IPS-18c (cell line): ENCODE measurements around the gene ELF2.
A peak's percentile ranks its signal among the peaks of the same experiment; 100 is the strongest.
"Not testable (repeated sequence)": the region's sequence is repeated elsewhere in the genome, so short reads cannot be mapped to it uniquely, and the experiment has no call there.

ENCODE experiments used
- H3K4me3 ChIP-seq: 2 replicates; pipeline ENCODE4 v1.7.0; 2013; ENCODE audit warnings: low read depth, mild to moderate bottlenecking, low read length, moderate library complexity; ENCODE audit not compliant: insufficient read depth
- H3K9me3 ChIP-seq: one replicate; pipeline ENCODE4 v1.6.1; 2013; ENCODE audit warnings: mild to moderate bottlenecking, low read length, moderate library complexity; ENCODE audit not compliant: control insufficient read depth, insufficient read depth

Gene ELF2

GRCh38 chr4:139177049-139177868 lies at the start of gene ELF2:
TSS of gene ELF2 (minus strand) at chr4:139177218. CDS start at chr4:139137701, 39,517 bp downstream.
- Histone ChIP-seq H3K4me3 (peak within 1 kb of the TSS; percentile 92), H3K9me3 (no peaks in the 10 kb centered on the region)

DNA sequence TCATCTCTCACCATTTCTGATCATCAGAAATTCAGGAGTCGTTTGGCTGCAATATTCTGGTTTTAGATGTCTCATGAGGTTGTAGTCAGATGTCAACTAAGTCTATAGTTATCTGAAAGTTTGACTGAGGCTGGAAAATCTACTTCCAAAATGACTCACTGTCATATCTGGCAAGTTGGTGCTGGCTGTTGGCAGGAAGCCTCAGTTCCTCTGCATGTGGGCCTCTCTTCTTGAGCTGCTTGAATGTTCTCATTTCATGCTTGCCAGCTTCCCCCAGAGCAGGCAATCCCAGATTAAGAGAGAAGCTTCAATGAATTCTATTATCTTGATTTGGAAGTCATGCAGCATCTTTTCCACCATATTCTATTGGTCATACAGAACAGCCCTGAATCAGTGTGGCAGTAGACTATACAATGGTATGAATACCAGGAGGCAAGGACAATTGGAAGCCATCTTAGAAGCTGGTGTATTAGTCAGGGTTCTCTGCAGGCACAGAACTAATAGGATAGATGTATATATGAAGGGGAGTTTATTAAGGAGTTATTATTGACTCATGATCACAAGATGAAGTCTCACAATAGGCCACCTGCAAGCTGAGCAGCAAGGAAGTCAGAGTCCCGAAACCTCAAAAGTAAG lies 46.8 kb upstream of the ELF2 start:
- Histone ChIP-seq H3K4me3 (no peak overlapping the region), H3K9me3 (no peaks in the 10 kb centered on the region)

- Histone ChIP-seq H3K9me3 (no peaks in the 10 kb centered on the region), H3K4me3 (no peak overlapping the region)
Observed at GRCh38 chr4:139222215-139222614, 45.2 kb upstream of the ELF2 start.

DNA sequence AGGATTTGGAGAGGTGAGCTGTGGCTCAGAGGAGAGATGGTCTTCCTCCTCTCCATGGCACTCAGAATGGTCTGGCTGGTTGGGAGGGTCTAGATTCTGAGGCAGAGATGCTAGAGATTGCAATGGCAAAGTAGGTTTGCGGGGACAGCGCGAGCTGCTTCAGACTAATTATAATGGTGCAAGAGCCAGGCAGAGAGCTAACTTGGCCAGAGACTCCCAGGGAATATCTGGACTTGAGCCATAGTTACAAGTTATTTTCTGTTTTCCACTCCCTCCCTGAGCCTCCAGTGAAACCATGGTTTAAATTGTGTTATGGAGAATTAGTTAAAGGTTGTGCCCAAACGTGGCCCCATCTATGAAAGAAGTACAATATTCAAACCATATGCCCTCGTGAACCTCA lies 44.7 kb upstream of the ELF2 start:
- H3K4me3 ChIP-seq: no peak overlapping the region
- H3K9me3 ChIP-seq: no peaks in the 10 kb centered on the region

DNA sequence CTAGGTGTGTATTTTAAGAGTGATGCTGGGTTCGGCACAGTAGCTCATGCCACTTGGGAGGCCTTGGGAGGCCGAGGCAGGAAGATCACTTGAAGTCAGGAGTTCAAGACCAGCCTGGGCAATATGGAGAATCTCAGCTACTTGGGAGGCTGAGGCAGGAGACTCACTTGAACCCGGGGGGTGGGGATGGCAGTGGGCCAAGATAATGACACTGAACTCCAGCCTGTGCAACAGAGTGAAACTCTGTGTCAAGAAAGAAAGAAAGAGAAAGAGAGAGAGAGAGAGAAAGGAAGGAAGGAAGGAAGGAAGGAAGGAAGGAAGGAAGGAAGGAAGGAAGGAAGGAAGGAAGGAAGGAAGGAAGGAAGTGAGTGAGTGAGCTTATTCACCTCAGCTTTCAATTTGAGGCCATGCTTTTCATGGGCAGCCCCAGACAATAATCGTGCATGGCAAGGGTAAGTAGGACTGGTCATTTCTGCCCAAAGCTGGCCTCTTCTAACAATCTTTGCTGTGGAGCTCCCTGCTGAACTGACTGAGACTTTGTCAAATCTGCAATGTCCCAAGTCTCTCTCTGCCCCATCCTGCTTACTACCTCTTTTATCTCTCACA lies 42.5 kb upstream of the ELF2 start:
- H3K9me3 ChIP-seq: no peaks in the 10 kb centered on the region
- H3K4me3 ChIP-seq: no peak overlapping the region

DNA sequence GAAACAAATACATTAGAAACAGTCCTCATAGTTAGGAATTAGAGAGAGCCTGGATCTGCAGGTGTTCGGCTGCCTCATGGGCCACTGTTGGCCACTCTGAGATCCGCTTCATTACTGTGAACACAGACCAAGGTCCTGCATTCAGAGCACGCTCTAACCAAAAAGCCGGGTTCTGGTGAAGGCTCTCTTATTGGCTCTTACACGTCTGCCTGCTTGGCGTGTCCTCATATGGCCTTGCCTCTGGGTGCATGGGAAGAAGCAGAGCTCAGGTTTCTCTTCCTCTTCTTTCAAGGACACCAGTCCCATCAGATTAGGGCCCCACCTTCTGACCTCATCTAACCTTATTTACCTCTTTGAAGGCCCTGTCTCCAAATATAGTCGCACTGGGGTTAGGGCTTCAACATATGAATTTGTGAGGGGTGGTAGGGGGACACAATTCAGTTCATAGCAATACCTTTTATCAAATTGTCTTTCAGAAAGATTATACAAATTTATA lies 37.1 kb upstream of the ELF2 start:
- H3K4me3 ChIP-seq: no peak overlapping the region
- H3K9me3 ChIP-seq: no peaks in the 10 kb centered on the region

DNA sequence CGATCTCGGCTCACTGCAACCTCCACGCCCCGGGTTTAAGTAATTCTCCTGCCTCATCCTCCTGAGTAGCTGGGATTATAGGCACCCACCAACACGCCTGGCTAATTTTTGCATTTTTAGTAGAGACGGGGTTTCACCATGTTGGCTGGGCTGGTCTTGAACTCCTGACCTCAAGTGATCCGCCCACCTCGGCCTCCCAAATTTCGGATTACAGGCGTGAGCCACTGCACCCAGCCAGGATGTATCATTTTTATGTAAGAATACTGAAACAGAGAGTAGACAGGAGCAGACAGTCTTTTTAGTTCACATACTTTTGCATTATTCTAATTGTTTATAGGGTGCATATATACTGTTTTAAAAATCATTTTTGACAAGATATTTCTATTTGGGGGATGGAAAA lies 36.6 kb upstream of the ELF2 start:
- not testable (repeated sequence) for H3K4me3 ChIP-seq, H3K9me3 ChIP-seq

- Histone ChIP-seq H3K4me3 (no peak overlapping the region), H3K9me3 (no peaks in the 10 kb centered on the region)
Observed at GRCh38 chr4:139212900-139213299, 35.9 kb upstream of the ELF2 start.

DNA sequence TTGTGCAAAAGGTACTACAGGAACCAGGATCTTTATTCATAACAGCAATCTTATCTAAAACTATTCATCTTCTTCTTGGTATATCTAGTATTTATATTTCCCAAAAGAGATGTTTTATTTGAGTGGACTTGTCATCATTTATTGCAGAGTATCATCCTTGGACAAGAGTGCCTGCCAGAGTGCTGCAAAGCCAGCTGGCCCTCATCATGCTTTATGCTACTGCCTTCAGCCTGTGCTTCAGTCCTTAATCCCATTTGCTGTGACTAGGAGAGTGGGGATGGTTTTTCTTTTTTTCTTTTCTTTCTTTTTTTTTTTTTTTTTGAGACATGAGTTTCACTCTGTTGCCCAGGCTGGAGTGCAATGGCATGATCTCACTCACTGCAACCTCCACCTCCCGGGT lies 33.5 kb upstream of the ELF2 start:
- Histone ChIP-seq H3K9me3 (no peaks in the 10 kb centered on the region), H3K4me3 (no peak overlapping the region)

GRCh38 chr4:139209470-139210063 lies 32.5 kb upstream of the ELF2 start:
- no peak overlapping the region for H3K4me3 ChIP-seq
- no peaks in the 10 kb centered on the region for H3K9me3 ChIP-seq

DNA sequence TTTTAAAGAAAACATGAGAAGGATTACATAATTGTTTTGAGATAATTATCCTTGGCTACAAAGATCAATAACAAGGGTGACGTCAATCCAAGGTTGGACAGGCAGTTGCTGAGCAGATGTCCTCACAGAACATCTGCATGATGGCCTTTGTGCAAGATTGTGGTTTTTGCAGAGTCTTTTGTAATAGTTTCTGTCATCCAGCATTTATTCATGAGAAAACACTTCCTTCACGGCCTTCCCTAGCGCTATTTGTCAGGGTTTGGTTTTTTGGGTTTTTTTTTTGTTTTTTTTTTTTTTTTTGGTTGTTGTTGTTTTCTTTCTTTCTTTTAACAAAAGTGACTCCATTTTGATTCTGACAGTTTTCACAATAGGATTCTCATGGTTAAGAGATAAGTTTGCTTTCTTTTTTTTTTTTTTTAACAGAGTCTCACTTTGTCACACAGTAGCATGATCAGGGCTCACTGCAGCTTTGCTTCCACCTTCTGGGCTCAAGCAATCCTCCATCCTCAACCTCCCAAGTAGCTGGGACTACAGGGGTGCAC lies 31.5 kb upstream of the ELF2 start:
- Histone ChIP-seq H3K4me3 (no peak overlapping the region), H3K9me3 (no peaks in the 10 kb centered on the region)

DNA sequence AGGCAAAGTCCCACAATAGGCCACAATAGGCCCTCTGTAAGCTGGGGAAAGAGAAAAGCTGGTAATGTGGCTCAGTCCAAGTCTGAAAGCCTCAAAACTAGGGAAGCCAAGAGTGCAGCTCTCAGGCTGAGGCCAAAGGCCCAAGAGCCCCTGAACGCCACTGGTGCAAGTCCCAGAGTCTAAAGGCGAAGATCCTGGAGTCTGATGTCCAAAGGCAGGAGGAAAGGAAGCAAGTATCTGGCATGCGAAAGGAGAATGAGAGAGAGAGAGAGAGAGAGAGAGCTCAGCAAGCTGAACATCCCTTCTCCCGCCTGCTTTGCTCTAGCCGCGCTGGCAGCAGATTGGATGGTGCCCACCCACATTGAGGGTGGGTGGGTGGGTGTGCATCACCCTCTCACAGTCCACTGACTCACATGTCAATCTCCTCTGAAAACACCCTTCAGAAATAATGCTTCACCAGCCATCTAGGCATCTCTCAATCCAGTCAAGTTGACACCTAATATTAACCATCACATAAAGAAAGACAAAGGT lies 30.9 kb upstream of the ELF2 start:
- Histone ChIP-seq H3K4me3 (no peak overlapping the region), H3K9me3 (no peaks in the 10 kb centered on the region)

DNA sequence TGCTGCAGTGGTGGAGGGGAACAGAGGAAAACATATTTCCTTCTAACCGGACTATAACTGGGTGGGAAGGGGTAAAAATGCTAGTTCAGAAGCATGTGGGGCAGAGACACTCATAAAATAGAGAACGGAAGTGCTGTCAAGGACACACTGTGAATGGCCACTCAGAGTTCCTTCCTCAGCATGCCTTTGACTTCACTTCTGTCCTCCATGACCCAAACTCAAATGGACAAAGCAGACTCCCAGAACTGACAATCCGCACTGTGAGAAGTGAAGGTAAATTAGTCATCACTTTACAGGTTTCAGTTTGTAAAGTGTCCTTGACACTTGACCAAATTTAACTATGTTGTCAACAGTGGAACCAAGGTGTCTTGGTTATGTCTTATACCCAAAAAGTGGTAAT lies 30.2 kb upstream of the ELF2 start:
- no peaks in the 10 kb centered on the region for H3K9me3 ChIP-seq

DNA sequence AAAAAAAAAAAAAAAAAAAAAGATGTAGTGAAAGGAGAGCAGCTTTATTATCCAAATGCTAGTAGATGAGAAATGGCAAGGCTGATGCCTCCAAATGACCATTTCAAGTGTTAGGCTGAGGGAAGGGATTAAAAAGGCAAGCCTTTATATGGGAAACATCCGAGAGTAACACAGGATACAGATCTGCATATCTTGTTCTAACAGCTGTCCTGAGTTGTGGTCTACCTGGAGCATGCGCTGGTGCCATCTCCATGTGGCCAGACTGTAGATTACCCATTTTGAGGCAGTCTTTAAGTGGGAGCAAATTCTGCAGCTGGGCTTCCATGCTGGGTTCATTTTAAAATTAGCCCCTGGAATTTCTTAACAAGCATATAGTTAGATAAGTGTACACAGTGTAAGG lies 26.0 kb upstream of the ELF2 start:
- no peak overlapping the region for H3K4me3 ChIP-seq
- no peaks in the 10 kb centered on the region for H3K9me3 ChIP-seq

More for the DNA sequence above, 30.2 kb upstream of the ELF2 start:
- no peak overlapping the region for H3K4me3 ChIP-seq

GRCh38 chr4:139200506-139200905 lies 23.5 kb upstream of the ELF2 start:
- Histone ChIP-seq H3K4me3 (no peak overlapping the region), H3K9me3 (peaks cover 3% of the 10 kb centered on the region)

DNA sequence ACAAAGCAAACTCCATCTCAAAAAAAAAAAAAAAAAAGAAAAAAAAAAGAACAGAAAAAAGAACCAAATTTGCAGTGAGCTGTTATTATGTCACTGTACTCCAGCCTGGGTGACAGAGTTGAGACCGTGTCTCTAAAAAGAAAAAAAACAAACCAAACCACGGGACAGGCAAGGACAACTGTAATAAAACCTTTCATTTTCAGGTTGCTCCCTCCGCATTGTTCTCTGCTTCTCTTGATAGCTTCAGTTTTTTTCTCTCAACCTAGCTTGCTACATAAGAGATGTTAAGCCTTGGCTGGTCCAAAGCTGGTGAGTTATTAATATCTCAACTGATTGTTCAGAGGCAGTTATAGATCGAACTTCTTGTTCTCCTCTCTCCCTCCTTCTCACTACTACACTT lies 23.1 kb upstream of the ELF2 start:
- Histone ChIP-seq H3K9me3 (peaks cover 3% of the 10 kb centered on the region), H3K4me3 (no peak overlapping the region)

DNA sequence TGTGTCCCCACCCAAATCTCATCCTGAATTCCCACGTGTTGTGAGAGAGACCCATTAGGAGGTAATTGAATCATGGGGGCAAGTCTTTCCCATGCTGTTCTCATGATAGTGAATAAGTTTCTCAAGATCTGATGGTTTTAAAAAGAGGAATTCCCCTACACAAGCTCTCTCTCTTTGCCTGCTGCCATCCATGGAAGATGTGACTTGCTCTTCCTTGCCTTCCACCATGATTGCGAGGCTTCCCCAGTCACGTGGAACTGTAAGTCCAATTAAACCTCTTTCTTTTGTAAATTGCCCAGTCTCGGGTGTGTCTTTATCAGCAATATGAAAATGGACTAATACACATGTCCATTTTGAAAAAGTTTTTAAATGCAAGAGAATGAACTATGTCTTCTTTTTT lies 20.2 kb upstream of the ELF2 start:
- H3K9me3 ChIP-seq, H3K4me3 ChIP-seq: not testable (repeated sequence)
